Gastroesophageal sphincter (tissue), 3 donors: Measurements from ENCODE around the gene JOSD2.

Experiments used
- POLR2AphosphoS5 ChIP-seq: sonication (generic); formaldehyde crosslinking; IDR thresholded peaks from one replicate; pipeline ENCODE4 v1.6.1; 2017; ENCODE audit warnings: antibody characterized with exemption
- TF ChIP-seq, protein P1 (sequence below), 4 experiments: fragments of 200-600 bp in 2 of 4; fragments of 450-650 bp in 2 of 4; sonication (generic) in 1 of 4; IDR thresholded peaks; one replicate each; pipeline ENCODE4 v1.5.1; 2017 to 2019; ENCODE audit warnings: antibody characterized with exemption in 4 of 4, mild to moderate bottlenecking in 2 of 4, moderate library complexity in 2 of 4

- TF ChIP-seq, protein P1, sequence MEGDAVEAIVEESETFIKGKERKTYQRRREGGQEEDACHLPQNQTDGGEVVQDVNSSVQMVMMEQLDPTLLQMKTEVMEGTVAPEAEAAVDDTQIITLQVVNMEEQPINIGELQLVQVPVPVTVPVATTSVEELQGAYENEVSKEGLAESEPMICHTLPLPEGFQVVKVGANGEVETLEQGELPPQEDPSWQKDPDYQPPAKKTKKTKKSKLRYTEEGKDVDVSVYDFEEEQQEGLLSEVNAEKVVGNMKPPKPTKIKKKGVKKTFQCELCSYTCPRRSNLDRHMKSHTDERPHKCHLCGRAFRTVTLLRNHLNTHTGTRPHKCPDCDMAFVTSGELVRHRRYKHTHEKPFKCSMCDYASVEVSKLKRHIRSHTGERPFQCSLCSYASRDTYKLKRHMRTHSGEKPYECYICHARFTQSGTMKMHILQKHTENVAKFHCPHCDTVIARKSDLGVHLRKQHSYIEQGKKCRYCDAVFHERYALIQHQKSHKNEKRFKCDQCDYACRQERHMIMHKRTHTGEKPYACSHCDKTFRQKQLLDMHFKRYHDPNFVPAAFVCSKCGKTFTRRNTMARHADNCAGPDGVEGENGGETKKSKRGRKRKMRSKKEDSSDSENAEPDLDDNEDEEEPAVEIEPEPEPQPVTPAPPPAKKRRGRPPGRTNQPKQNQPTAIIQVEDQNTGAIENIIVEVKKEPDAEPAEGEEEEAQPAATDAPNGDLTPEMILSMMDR (IDR thresholded peaks at IDR 0.05) = no peak
- TF ChIP-seq POLR2AphosphoS5 = no peak
These were observed 4.3 kb downstream of the JOSD2 start for GRCh38 chr19:50506700-50507099.
